ENCODE data around the gene EIF4E2. TPM values are rescaled to one million over a fixed set of nuclear protein-coding genes. Genes with fewer than 3 reads are reported as not detected.

The EIF4E2 gene
- total RNA-seq, 1 experiment from 2014 or later, result 97.8 TPM

DNA sequence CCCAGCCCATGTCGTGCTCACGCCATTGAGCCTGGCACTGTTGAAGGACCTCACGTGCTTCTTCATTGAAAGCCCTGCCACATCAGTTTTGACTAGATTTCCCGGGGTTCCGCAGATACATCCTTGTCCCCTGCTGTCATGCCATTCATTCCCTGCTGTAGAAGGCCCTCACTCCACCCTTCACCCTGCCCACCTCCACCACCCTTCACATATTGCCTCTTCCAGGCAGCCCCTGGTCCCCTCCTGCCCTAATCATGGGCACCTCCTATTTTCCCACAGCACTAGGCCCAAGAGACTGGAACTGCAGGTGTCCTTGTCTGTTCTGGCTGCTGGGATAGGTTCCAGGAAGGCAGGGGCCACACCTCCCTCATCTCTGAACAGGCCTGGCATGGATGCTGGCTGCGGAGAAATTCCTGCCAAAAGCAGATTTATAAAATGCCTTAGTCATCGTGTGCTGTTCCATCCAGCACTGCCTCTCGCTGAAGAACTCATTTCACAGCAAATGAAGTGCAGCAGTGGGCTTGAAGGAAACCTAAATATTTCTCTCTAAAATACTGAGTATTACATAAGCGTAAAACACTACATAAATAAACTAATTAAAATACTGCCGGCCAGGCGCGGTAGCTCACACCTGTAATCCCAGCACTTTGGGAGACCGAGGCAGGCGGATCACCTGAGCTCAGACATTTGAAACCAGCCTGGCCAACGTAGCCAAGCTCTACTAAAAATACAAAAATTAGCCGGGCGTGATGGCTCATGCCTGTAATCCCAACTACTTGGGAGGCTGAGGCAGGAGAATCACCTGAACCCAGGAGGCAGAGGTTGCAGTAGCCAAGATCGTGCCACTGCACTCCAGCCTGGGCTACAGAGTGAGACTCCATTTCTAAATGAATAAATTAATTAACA is 38.4 kb downstream of the EIF4E2 start:
- CTCF ChIA-PET, result interaction anchor here (1.1 to 1.7 kb wide), 2 partner anchors 22 to 26 kb away, joined by 4 to 5 read pairs; no protein-coding TSS in a partner anchor
- H3K4me3 Mint-ChIP-seq, result no peak overlapping the region
- TF ChIP-seq USF2 (CRISPR knock-in tag; IDR thresholded peaks at IDR 0.05) (no peak), ZNF121 (CRISPR knock-in tag; IDR thresholded peaks at IDR 0.05) (no peak), RORB (CRISPR knock-in tag; IDR thresholded peaks at IDR 0.05) (no peak), EMX1 (CRISPR knock-in tag; IDR thresholded peaks at IDR 0.05) (no peak), FOXP1 (CRISPR knock-in tag; IDR thresholded peaks at IDR 0.05; ENCODE audit: borderline replicate concordance) (no peak)
- DNase-seq (ENCODE audit: low spot score), result no peak
- no peak; the same call in 1 of the 2 replicates for ATAC-seq
- no peaks in the 10 kb centered on the region; the same call in 1 of the 2 replicates for H3K27me3 Mint-ChIP-seq (ENCODE audit: low read depth)
- peaks cover 8% of the 10 kb centered on the region for H3K36me3 Mint-ChIP-seq
- H3K27ac Mint-ChIP-seq, result no peak overlapping the region
- peaks cover 34% of the 10 kb centered on the region for H3K4me1 Mint-ChIP-seq
- H3K9me3 Mint-ChIP-seq, result peaks cover 11% of the 10 kb centered on the region
- POLR2A ChIA-PET, result no interaction called here

DNA sequence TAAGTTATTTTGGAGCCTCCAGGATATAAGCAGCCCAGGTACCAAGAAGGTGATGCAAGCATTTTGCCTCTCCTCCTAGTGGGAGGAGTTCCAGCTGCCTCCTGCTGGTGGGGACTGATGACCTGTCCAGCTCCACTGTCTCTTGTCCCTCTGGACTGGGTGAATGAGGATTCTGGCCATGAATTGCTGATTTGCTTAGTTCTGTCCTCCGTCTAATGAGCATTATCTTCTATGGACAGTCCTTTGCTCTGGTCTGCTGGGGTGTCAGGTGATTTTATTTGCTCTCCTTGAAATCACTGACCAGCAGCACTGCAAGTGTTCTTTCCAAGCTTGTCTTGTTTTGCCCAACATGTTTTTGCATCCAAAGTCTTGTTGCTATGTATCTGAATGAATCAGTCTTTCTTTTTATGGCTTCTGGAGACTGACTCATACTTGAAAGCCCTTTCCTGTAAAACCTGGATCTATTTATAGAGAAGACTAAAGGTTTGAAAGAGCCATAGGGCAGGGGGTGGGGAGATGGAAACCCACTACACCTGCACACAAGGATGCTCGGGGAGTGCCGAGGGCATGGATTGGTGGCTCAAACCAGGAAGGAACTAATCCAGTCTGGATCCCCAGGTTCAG is 42.4 kb downstream of the EIF4E2 start:
- DNase-seq (ENCODE audit: low spot score) (no peak), ATAC-seq (no peak)
- Mint-ChIP-seq H3K4me1 (peaks cover 19% of the 10 kb centered on the region), H3K36me3 (peaks cover 4% of the 10 kb centered on the region; the same call in 1 of the 2 replicates), H3K9me3 (peaks cover 16% of the 10 kb centered on the region), H3K27me3 (ENCODE audit: low read depth) (no peaks in the 10 kb centered on the region; the same call in 1 of the 2 replicates), H3K27ac (no peak overlapping the region), H3K4me3 (no peak overlapping the region)
- POLR2A ChIA-PET, result no interaction called here
- CTCF ChIA-PET, result interaction anchor here (1.0 to 1.6 kb wide), 3 partner anchors 12 to 61 kb away, joined by 3 to 5 read pairs (median 4); no protein-coding TSS in a partner anchor
- 0 out of 2 replicates have a peak, but pooled peaks have one; percentile 21 for TF ChIP-seq GABPB1 (CRISPR knock-in tag; IDR thresholded peaks at IDR 0.05)
- TF ChIP-seq NFE2L1 (CRISPR knock-in tag; IDR thresholded peaks at IDR 0.05), result no peak
- TF ChIP-seq, protein P1, sequence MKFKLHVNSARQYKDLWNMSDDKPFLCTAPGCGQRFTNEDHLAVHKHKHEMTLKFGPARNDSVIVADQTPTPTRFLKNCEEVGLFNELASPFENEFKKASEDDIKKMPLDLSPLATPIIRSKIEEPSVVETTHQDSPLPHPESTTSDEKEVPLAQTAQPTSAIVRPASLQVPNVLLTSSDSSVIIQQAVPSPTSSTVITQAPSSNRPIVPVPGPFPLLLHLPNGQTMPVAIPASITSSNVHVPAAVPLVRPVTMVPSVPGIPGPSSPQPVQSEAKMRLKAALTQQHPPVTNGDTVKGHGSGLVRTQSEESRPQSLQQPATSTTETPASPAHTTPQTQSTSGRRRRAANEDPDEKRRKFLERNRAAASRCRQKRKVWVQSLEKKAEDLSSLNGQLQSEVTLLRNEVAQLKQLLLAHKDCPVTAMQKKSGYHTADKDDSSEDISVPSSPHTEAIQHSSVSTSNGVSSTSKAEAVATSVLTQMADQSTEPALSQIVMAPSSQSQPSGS (CRISPR knock-in tag; IDR thresholded peaks at IDR 0.05; ENCODE audit: borderline replicate concordance, low read depth), result no peak

- ATAC-seq, result no peak
- POLR2A ChIA-PET, result no interaction called here
- no peaks in the 10 kb centered on the region; the same call in 1 of the 2 replicates for H3K27me3 Mint-ChIP-seq (ENCODE audit: low read depth)
Measured at GRCh38 chr2:232593982-232594381, 43.5 kb downstream of the EIF4E2 start.

DNA sequence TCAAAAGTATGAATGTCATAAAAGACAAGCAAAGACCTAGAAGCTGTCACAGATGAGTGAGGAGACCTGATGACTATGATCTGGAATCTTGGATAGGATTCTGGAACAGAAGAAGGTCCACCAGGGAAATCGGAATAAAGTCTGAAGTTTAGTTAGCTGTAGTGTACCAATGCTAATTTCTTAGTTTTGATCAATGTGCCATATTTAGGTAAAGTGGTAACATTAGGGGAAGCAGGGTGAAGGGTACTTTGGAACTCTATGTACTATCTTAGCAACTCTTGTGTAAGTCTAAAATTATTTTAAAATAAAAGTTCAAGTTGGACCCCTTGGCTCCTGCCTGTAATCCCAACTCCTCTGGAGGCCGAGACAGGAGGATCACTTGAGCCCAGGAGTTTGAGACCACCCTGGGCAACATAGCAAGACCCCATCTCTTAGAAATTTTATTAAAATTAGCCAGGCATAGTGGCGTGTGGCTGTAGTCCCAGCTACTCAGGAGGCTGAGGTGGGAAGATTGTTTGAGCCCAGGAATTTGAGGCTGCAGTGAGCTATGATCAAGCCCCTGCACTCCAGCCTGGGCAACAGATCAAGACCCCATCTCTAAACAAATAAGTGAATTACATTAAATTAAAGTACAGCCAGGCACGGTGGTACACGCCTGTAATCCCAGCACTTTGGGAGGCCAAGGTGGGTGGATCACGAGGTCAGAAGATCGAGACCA is 47.0 kb downstream of the EIF4E2 start:
- no peak for DNase-seq (ENCODE audit: low spot score)
- ATAC-seq, result no peak
- no peak for TF ChIP-seq ETV6 (CRISPR knock-in tag; IDR thresholded peaks at IDR 0.05)
- peak; percentile 54; the same call in 1 of the 2 replicates for TF ChIP-seq ZNF121 (CRISPR knock-in tag; IDR thresholded peaks at IDR 0.05)
- 0 out of 2 replicates have a peak, but pooled peaks cover 2% of the 10 kb centered on the region for H3K4me1 Mint-ChIP-seq
- peaks cover 5% of the 10 kb centered on the region for H3K9me3 Mint-ChIP-seq
- POLR2A ChIA-PET, result no interaction called here
- no peak overlapping the region for H3K4me3 Mint-ChIP-seq
- H3K27me3 Mint-ChIP-seq (ENCODE audit: low read depth), result no peaks in the 10 kb centered on the region
- H3K36me3 Mint-ChIP-seq, result no peaks in the 10 kb centered on the region
- no peak overlapping the region for H3K27ac Mint-ChIP-seq
- CTCF ChIA-PET, result no interaction called here

More at GRCh38 chr2:232593982-232594381, 43.5 kb downstream of the EIF4E2 start:
- no peak overlapping the region for H3K27ac Mint-ChIP-seq
- peaks cover 4% of the 10 kb centered on the region; the same call in 1 of the 2 replicates for H3K36me3 Mint-ChIP-seq
- TF ChIP-seq, protein P2, sequence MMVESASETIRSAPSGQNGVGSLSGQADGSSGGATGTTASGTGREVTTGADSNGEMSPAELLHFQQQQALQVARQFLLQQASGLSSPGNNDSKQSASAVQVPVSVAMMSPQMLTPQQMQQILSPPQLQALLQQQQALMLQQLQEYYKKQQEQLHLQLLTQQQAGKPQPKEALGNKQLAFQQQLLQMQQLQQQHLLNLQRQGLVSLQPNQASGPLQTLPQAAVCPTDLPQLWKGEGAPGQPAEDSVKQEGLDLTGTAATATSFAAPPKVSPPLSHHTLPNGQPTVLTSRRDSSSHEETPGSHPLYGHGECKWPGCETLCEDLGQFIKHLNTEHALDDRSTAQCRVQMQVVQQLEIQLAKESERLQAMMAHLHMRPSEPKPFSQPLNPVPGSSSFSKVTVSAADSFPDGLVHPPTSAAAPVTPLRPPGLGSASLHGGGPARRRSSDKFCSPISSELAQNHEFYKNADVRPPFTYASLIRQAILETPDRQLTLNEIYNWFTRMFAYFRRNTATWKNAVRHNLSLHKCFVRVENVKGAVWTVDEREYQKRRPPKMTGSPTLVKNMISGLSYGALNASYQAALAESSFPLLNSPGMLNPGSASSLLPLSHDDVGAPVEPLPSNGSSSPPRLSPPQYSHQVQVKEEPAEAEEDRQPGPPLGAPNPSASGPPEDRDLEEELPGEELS (CRISPR knock-in tag; IDR thresholded peaks at IDR 0.05), result no peak
- TF ChIP-seq JAZF1 (CRISPR knock-in tag; IDR thresholded peaks at IDR 0.05), result no peak
- no peak for DNase-seq (ENCODE audit: low spot score)
- no peak overlapping the region for H3K4me3 Mint-ChIP-seq
- peaks cover 13% of the 10 kb centered on the region for H3K4me1 Mint-ChIP-seq
- CTCF ChIA-PET, result no interaction called here
- peaks cover 16% of the 10 kb centered on the region for H3K9me3 Mint-ChIP-seq

Data from WTC11 (cell line).